ENCODE measurements around the gene DSCAML1. TPM values are rescaled to one million over a fixed set of nuclear protein-coding genes. Genes with fewer than 3 reads are reported as not detected.
"Not testable (repeated sequence)": the region's sequence is repeated elsewhere in the genome, so short reads cannot be mapped to it uniquely, and the experiment has no call there.

DSCAML1 gene
- total and polyA plus RNA-seq, 7 experiments from 2014 or later: 0.17 to 1.3 (median 0.60) TPM; not detected in 2

- not testable (repeated sequence) for H3K36me3 Mint-ChIP-seq; H3K9me3 ChIP-seq (ENCODE audit: control insufficient read depth in 2 of 3, low read length in 3 of 3); H3K27ac ChIP-seq (ENCODE audit: low read depth, low read length); H3K36me3 ChIP-seq (ENCODE audit: control insufficient read depth in 2 of 3, insufficient read depth in 3 of 3, low read length in 3 of 3); H3K9me3 Mint-ChIP-seq; ATAC-seq; H3K27me3 ChIP-seq (ENCODE audit: control insufficient read depth in 2 of 2, insufficient read depth in 2 of 2, low read length in 2 of 2); DNase-seq; H3K4me3 ChIP-seq (ENCODE audit: low read length); H3K27me3 Mint-ChIP-seq
- H3K4me1 ChIP-seq (ENCODE audit: control insufficient read depth in 2 of 2, insufficient read depth in 2 of 2, low read length in 2 of 2): peaks cover 10 to 13% of the 10 kb centered on the region in 2 donors
- POLR2A ChIA-PET: interaction anchor here (1.7 kb wide), 1 partner anchor 243 kb away, joined by 5 read pairs; no protein-coding TSS in a partner anchor
- peak overlapping the region in 6 of 10 donors; percentile 2 to 34 (median 7) for H3K4me3 Mint-ChIP-seq
- peaks cover 15 to 39% (median 19%) of the 10 kb centered on the region in 7 donors for H3K4me1 Mint-ChIP-seq
- CTCF ChIA-PET: interaction anchor here (0.9 to 7.9 kb wide), 6 partner anchors 8 to 362 kb away, joined by 3 to 189 read pairs (median 21); partner anchors contain the start of gene FXYD2
- H3K27ac Mint-ChIP-seq: peak overlapping the region in 4 of 9 donors; percentile 3 to 34 (median 9)
- intact Hi-C loops (cut with micrococcal nuclease): loop anchor here in 1 of 2 donors (10.0 kb wide), 1 partner anchor 955 kb away; no protein-coding TSS in a partner anchor
These were observed 13.0 kb upstream of the DSCAML1 start for GRCh38 chr11:117810056-117810451.

- intact Hi-C loops (cut with micrococcal nuclease): loop anchor here (2.0 to 10.0 kb wide), 2 partner anchors 383 to 955 kb away; no protein-coding TSS in a partner anchor
- DNase-seq: peak in 5 of 9 donors; percentile 25 to 51 (median 38)
- H3K27ac Mint-ChIP-seq: peak overlapping the region in 4 of 9 donors; percentile 1 to 11 (median 5)
- ChIA-PET POLR2A (interaction anchor here (1.7 to 3.6 kb wide), 2 partner anchors 7 to 243 kb away, joined by 5 to 25 read pairs; no protein-coding TSS in a partner anchor), CTCF (interaction anchor here (0.7 to 7.9 kb wide), 12 partner anchors 9 to 498 kb away, joined by 3 to 189 read pairs (median 10); partner anchors contain the start of gene FXYD2)
- H3K36me3 Mint-ChIP-seq: no peaks in the 10 kb centered on the region
- Histone ChIP-seq H3K9me3 (ENCODE audit: control insufficient read depth in 2 of 3, low read length in 3 of 3) (no peaks in the 10 kb centered on the region), H3K27ac (ENCODE audit: low read depth, low read length) (no peak overlapping the region), H3K4me3 (ENCODE audit: low read length) (no peak overlapping the region), H3K4me1 (ENCODE audit: control insufficient read depth in 2 of 2, insufficient read depth in 2 of 2, low read length in 2 of 2) (peaks cover 4 to 7% of the 10 kb centered on the region in 2 donors), H3K36me3 (ENCODE audit: control insufficient read depth in 2 of 3, insufficient read depth in 3 of 3, low read length in 3 of 3) (no peaks in the 10 kb centered on the region), H3K27me3 (ENCODE audit: control insufficient read depth in 2 of 2, insufficient read depth in 2 of 2, low read length in 2 of 2) (no peaks in the 10 kb centered on the region)
- peak; percentile 81 for ATAC-seq
- no peaks in the 10 kb centered on the region for H3K9me3 Mint-ChIP-seq
- H3K4me1 Mint-ChIP-seq: peaks cover 9 to 33% (median 12%) of the 10 kb centered on the region in 7 donors
- peaks cover 0 to 3% (median 0%) of the 10 kb centered on the region in 5 donors for H3K27me3 Mint-ChIP-seq
- peak overlapping the region in 6 of 10 donors; percentile 2 to 34 (median 7) for H3K4me3 Mint-ChIP-seq
These were observed 12.4 kb upstream of the DSCAML1 start for GRCh38 chr11:117809236-117810055.

GRCh38 chr11:117808784-117809183, 11.8 kb upstream of the DSCAML1 start:
- Mint-ChIP-seq H3K27ac (no peak overlapping the region), H3K36me3 (no peaks in the 10 kb centered on the region), H3K27me3 (peaks cover 0 to 3% (median 0%) of the 10 kb centered on the region in 5 donors), H3K4me3 (no peak overlapping the region), H3K9me3 (no peaks in the 10 kb centered on the region), H3K4me1 (peaks cover 7 to 27% (median 10%) of the 10 kb centered on the region in 7 donors)
- intact Hi-C loops (cut with micrococcal nuclease): loop anchor here in 1 of 2 donors (2.0 kb wide), 1 partner anchor 382 kb away; no protein-coding TSS in a partner anchor
- H3K27ac ChIP-seq (ENCODE audit: low read depth, low read length): no peak overlapping the region
- CTCF ChIA-PET: interaction anchor here (0.7 to 7.9 kb wide), 13 partner anchors 8 to 499 kb away, joined by 3 to 189 read pairs (median 13); partner anchors contain the start of gene FXYD2
- peaks cover 0 to 4% of the 10 kb centered on the region in 2 donors for H3K4me1 ChIP-seq (ENCODE audit: control insufficient read depth in 2 of 2, insufficient read depth in 2 of 2, low read length in 2 of 2)
- POLR2A ChIA-PET: interaction anchor here (1.7 to 3.6 kb wide), 3 partner anchors 8 to 244 kb away, joined by 5 to 25 read pairs (median 8); no protein-coding TSS in a partner anchor
- ATAC-seq (no peak), DNase-seq (no peak)
- no peaks in the 10 kb centered on the region for H3K27me3 ChIP-seq (ENCODE audit: control insufficient read depth in 2 of 2, insufficient read depth in 2 of 2, low read length in 2 of 2)
- H3K36me3 ChIP-seq (ENCODE audit: control insufficient read depth in 2 of 3, insufficient read depth in 3 of 3, low read length in 3 of 3): no peaks in the 10 kb centered on the region
- H3K4me3 ChIP-seq (ENCODE audit: low read length): no peak overlapping the region
- H3K9me3 ChIP-seq (ENCODE audit: control insufficient read depth in 2 of 3, low read length in 3 of 3): no peaks in the 10 kb centered on the region

GRCh38 chr11:117807482-117808327, 10.7 kb upstream of the DSCAML1 start:
- peak; percentile 76 for ATAC-seq
- Histone ChIP-seq H3K9me3 (ENCODE audit: control insufficient read depth in 2 of 3, low read length in 3 of 3) (no peaks in the 10 kb centered on the region), H3K4me1 (ENCODE audit: control insufficient read depth in 2 of 2, insufficient read depth in 2 of 2, low read length in 2 of 2) (peaks cover 0 to 4% of the 10 kb centered on the region in 2 donors), H3K36me3 (ENCODE audit: control insufficient read depth in 2 of 3, insufficient read depth in 3 of 3, low read length in 3 of 3) (no peaks in the 10 kb centered on the region), H3K27ac (ENCODE audit: low read depth, low read length) (no peak overlapping the region), H3K4me3 (ENCODE audit: low read length) (no peak overlapping the region), H3K27me3 (ENCODE audit: control insufficient read depth in 2 of 2, insufficient read depth in 2 of 2, low read length in 2 of 2) (no peaks in the 10 kb centered on the region)
- Mint-ChIP-seq H3K4me1 (peaks cover 6 to 19% (median 9%) of the 10 kb centered on the region in 7 donors), H3K4me3 (peak overlapping the region in 1 of 10 donors; percentile 4), H3K36me3 (no peaks in the 10 kb centered on the region), H3K9me3 (no peaks in the 10 kb centered on the region), H3K27ac (peak overlapping the region in 2 of 9 donors; percentile 33 to 64), H3K27me3 (peaks cover 0 to 3% (median 0%) of the 10 kb centered on the region in 5 donors)
- ChIA-PET POLR2A (interaction anchor here (1.2 to 3.6 kb wide), 5 partner anchors 9 to 245 kb away, joined by 3 to 25 read pairs (median 5); no protein-coding TSS in a partner anchor), CTCF (interaction anchor here (0.6 to 7.9 kb wide), 21 partner anchors 10 to 381 kb away, joined by 3 to 189 read pairs (median 5); partner anchors contain the start of genes FXYD2 and TMPRSS13)
- intact Hi-C loops (cut with micrococcal nuclease): loop anchor here (1.0 to 2.0 kb wide), 9 partner anchors 10 to 381 kb away; partner anchors contain the start of gene IL10RA (in 1 of the 2)
- peak in 8 of 9 donors; percentile 54 to 76 (median 62) for DNase-seq

GRCh38 chr11:117806846-117807245, 9.8 kb upstream of the DSCAML1 start:
- H3K27me3 ChIP-seq (ENCODE audit: control insufficient read depth in 2 of 2, insufficient read depth in 2 of 2, low read length in 2 of 2): no peaks in the 10 kb centered on the region
- H3K9me3 ChIP-seq (ENCODE audit: control insufficient read depth in 2 of 3, low read length in 3 of 3): no peaks in the 10 kb centered on the region
- H3K36me3 ChIP-seq (ENCODE audit: control insufficient read depth in 2 of 3, insufficient read depth in 3 of 3, low read length in 3 of 3): no peaks in the 10 kb centered on the region
- H3K4me3 Mint-ChIP-seq: no peak overlapping the region
- intact Hi-C loops (cut with micrococcal nuclease): loop anchor here (1.0 to 2.0 kb wide), 8 partner anchors 10 to 364 kb away; partner anchors contain the start of gene IL10RA (in 1 of the 2)
- peaks cover 0 to 4% of the 10 kb centered on the region in 2 donors for H3K4me1 ChIP-seq (ENCODE audit: control insufficient read depth in 2 of 2, insufficient read depth in 2 of 2, low read length in 2 of 2)
- H3K9me3 Mint-ChIP-seq: no peaks in the 10 kb centered on the region
- H3K27ac Mint-ChIP-seq: no peak overlapping the region
- no peaks in the 10 kb centered on the region for H3K36me3 Mint-ChIP-seq
- ChIA-PET POLR2A (interaction anchor here (1.2 to 3.6 kb wide), 5 partner anchors 10 to 246 kb away, joined by 3 to 25 read pairs (median 5); no protein-coding TSS in a partner anchor), CTCF (interaction anchor here (1.0 to 7.9 kb wide), 19 partner anchors 9 to 380 kb away, joined by 3 to 189 read pairs (median 5); partner anchors contain the start of genes FXYD2 and TMPRSS13)
- peaks cover 6 to 17% (median 9%) of the 10 kb centered on the region in 7 donors for H3K4me1 Mint-ChIP-seq
- no peak for DNase-seq
- no peak overlapping the region for H3K4me3 ChIP-seq (ENCODE audit: low read length)
- ATAC-seq: peak; percentile 33
- H3K27me3 Mint-ChIP-seq: peaks cover 0 to 3% (median 0%) of the 10 kb centered on the region in 5 donors
- no peak overlapping the region for H3K27ac ChIP-seq (ENCODE audit: low read depth, low read length)
